HG03558 (cell line): ENCODE results near the gene MTTP.
"Not testable (repeated sequence)": the region's sequence is repeated elsewhere in the genome, so short reads cannot be mapped to it uniquely, and the experiment has no call there.

ENCODE experiments used
- ATAC-seq: cut with Tn5 transposase; IDR thresholded peaks from one replicate; pipeline ENCODE4 v1.9.1; 2021; ENCODE audit warnings: moderate number of reproducible peaks; ENCODE audit not compliant: unreplicated experiment; ENCODE audit errors: extremely low read depth

MTTP gene

GRCh38 chr4:99574530-99575324, at the start of gene MTTP:
Gene MTTP (plus strand): TSS chr4:99574824. CDS start chr4:99574910, 86 bp downstream.
- ATAC-seq, result peak; percentile 75

DNA sequence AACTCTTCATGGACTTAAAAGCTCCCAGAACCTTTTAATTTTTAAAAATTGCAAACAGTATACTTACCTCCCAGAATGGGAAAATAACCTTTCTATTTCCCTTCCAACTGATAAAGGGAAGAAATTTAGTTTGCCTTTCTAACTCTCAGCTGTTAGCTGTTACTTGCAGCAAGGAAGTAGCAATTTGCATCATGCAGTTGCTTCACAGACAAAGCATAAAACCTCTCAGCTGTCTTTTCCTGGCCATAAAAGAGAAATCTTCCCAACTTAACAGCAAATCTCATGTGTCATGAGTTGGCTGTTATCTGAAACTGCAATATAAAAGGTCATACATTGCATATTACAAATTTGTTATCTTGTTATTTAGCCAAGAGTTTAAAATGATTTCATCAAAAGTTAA, 45.4 kb upstream of the MTTP start:
- ATAC-seq, result no peak

- ATAC-seq, result no peak
These were observed 44.7 kb upstream of the MTTP start for GRCh38 chr4:99529956-99530355.

DNA sequence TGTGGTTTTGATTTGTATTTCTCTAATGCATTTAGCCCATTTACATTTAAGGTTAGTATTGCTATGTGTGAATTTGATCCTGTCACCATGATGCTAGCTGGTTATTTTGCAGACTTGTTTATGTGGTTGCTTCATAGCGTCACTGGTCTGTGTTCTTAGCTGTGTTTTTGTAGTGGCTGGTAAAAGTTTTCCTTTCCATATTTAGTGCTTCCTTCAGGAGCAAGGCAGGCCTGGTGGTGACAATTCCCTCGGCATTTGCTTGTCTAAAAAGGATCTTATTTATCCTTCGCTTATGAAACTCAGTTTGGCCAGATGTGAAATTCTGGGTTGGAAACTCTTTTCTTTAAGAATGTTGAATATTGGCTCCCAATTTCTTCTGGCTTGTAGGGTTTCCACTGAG, 39.9 kb upstream of the MTTP start:
- not testable (repeated sequence) for ATAC-seq

DNA sequence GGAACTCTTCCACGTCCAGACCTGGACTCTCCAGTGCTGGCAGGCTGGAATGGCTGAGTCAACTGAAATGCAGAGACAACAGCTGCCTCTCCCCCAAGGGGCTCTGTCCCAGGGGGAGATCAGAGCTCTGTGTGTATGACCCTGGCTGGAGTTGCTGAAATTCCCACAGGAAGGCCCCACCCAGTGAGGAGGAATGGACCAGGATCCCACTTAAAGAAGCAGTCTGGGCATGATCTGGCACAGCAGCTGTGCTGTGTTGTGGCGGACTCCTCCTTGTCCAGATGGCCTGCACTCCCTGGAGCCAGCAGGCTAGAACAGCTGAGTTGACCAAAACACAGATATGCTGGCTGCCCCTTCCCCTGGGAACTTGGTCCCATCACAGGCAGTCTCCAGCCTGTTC, 38.4 kb upstream of the MTTP start:
- ATAC-seq, result no peak

DNA sequence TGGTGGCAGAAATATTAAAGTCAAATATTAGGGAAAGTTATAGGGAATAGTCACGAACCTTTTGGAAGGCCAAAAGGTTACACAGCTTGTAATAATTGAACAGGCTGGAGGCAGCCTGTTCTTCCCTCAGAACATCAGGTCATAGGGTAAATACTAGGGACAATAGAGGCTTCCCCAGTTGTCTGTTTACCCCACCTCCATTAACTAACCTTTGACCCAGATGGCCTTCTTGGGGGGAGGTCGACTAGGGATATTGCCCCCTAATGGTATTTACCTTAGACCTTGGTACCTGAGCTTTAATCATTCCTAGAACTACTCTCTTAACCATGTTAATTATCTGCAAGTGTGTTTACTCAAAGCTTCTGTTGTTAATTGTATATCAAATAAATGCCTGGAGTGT, 37.8 kb upstream of the MTTP start:
- no peak for ATAC-seq

- ATAC-seq, result no peak
These were observed 37.0 kb upstream of the MTTP start for GRCh38 chr4:99537674-99538073.

GRCh38 chr4:99540277-99540939, 34.2 kb upstream of the MTTP start:
- no peak for ATAC-seq

DNA sequence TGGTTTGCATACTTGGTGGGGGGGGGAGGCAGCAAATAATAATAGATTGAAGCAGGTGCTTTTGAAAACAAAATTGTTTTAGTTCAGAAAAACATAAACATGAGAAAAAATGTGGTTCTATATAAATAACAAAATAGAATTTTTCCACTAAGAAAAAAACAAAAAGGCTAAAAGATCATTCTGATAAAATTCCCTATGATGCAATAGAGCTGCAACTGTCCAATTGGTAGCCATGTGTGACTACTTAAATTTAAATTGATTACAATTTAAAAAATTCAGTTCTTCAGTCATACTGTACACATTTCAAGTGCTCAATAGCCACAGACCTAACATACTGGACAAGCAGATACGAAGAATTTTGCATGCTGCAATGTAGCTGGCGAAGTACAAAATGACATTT, 21.8 kb upstream of the MTTP start:
- ATAC-seq, result no peak

- peak; percentile 87 for ATAC-seq
These were observed 11.1 kb upstream of the MTTP start, which contains the start of gene TRMT10A for GRCh38 chr4:99563310-99564186. Gene TRMT10A (minus strand): TSS chr4:99564039. CDS start chr4:99559338, 4,701 bp downstream.

DNA sequence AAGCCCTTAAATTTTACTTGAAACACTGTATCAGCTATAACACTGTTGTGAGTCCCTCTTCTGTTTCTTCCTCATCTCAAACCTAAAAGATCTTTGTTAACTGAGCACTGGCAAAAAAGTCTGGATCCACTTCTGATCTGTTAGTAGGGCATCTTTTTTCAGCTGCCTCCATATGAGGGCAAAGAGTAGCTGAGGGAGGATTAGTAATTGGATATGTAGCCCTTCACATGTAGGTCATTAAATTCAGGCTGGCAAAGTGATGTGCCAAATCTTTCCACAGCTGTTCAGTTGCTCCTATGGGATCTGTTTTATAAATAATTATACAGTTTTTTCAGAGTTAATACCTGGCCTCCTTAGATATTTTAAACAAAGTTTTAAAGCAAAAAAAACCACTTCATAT, 9.7 kb upstream of the MTTP start:
- no peak for ATAC-seq

- no peak for ATAC-seq
These were observed 2.7 kb upstream of the MTTP start for GRCh38 chr4:99571883-99572282.

- no peak for ATAC-seq
These were observed 1.9 kb upstream of the MTTP start for GRCh38 chr4:99572527-99573240.

DNA sequence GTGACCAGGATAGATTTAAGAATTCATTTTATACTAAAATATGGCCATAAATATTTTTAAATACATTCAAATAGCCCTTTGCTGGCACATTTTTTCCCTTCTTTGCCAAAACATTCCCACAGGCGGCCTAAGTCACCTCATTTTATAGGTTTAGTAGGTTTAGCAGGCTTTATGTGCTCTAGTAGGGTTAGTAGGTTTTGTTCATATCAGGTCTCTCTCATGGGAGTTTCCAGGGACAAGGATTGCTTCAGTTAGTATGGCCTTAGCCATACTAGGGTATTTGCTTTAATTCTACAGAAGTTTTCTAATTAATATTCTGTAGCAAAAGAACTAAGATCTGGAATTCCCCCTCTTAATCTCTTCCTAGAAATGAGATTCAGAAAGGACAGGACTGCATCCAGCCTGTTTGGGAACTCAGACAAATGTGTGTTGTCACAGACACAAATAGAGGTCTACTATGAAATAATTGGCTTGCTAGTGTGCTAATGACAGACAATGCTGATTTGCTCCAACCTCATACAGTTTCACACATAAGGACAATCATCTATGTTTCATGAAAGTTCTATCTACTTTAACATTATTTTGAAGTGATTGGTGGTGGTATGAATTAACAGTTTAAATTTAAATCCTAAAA, 772 bp upstream of the MTTP start:
- no peak for ATAC-seq

DNA sequence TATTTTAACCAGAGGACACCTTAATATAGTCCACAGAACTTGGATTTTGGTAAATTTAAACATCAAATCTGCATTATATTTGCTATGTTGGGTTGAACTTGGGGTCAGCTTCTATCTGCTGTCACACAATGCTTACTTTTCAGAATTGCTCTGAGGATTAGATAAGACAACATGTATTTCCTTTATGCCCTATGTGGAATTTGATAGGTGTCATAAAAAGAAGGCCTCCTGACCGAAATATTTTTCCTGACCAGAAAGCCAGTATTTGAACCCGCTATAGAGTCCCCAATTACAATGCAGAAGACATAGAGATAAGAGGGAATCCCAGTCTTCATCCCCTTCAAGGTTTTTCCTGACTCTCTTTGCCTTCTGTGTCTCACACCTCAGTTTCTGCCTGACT, 4.1 kb downstream of the MTTP start:
- no peak for ATAC-seq

DNA sequence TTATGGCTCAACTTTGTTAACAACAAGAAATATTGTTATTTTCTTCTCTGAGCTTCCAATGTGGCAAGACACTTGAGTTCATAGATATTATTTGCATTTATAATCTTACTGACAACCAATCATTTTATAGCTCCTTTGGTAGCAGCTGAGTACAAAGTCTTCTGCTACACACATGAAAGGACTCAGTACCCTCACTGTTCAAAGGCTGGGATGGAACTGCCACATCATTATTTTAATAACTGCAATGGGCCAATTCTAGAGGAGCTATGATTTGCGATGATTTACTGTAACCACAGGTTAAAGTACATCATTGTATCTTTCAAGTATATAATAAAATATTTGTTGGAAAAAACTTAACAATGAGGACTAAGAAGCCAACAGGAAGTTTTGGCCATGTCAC, 10.9 kb downstream of the MTTP start:
- ATAC-seq, result no peak

DNA sequence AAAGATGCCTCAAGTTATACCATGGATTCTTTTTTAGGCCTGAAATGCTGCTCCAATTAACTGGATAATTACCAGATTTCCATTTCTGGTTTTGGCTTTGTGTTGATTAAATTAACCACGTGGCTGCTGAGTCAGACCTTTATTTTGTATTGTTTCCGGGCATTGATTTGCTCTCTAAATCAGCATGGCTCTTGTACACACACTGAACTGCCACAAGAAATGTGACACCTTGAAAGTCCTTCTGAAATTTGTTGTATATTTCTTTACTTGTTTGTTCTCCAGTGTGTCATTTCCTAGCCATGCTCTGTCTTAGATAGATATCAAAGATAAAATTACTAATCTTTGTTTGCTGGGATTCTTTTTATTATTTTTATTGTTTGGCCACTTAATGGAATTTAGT, 11.7 kb downstream of the MTTP start:
- ATAC-seq, result no peak

- ATAC-seq, result no peak
These were observed 12.2 kb downstream of the MTTP start for GRCh38 chr4:99586797-99587196.

- no peak for ATAC-seq
These were observed 12.7 kb downstream of the MTTP start for GRCh38 chr4:99587309-99587708.

DNA sequence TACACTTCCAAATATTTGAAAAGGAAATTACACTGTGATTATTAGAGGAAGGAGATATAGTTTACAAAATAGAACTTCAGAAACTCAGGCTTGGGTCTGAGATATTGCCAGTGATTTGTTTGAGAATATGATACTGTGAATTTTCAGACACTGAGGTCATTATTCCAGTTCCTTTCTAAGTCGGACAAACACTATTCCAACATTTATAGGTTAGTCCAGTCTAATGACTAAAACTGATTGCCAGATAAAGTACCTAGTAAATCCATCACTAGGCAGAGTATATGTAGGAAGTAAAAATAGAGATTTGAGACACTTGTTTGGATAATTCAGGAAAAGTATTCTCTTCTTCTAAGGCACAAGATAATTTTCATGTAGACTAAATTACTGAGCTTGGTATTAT, 13.2 kb downstream of the MTTP start:
- no peak for ATAC-seq
